OCI-LY1 (cell line): ENCODE results near the gene ATP9B.

Experiments used
- H2AFZ ChIP-seq: fragments of 200-600 bp; sonication (generic), shearing (Covaris generic); 2 replicates; pipeline ENCODE4 v1.6.0; 2014; ENCODE audit warnings: antibody characterized with exemption, mild to moderate bottlenecking, low read length
- H3F3A ChIP-seq: fragments of 200-600 bp; sonication (generic), shearing (Covaris generic); 2 replicates; pipeline ENCODE4 v1.6.0; 2014; ENCODE audit warnings: mild to moderate bottlenecking, antibody characterized with exemption, low read length, moderate library complexity; ENCODE audit not compliant: insufficient read depth
- H3K27ac ChIP-seq: fragments of 200-600 bp; sonication (generic); 2 replicates; pipeline ENCODE4 v1.5.1; 2014; ENCODE audit warnings: low read length, mixed run types, mild to moderate bottlenecking, low read depth; ENCODE audit not compliant: poor library complexity, severe bottlenecking
- H3K27me3 ChIP-seq: fragments of 200-600 bp; sonication (generic); 2 replicates; pipeline ENCODE4 v1.6.0; 2014; ENCODE audit warnings: antibody characterized with exemption, mild to moderate bottlenecking, low read length, moderate library complexity; ENCODE audit not compliant: insufficient read depth
- H3K36me3 ChIP-seq: fragments of 200-600 bp; sonication (generic); 2 replicates; pipeline ENCODE4 v1.6.1; 2014; ENCODE audit warnings: mild to moderate bottlenecking, antibody characterized with exemption, low read length, moderate library complexity, mixed read lengths; ENCODE audit not compliant: insufficient read depth
- H3K4me1 ChIP-seq: fragments of 200-600 bp; sonication (generic); 2 replicates; pipeline ENCODE4 v1.5.1; 2014; ENCODE audit warnings: mild to moderate bottlenecking, low read length, moderate library complexity; ENCODE audit not compliant: insufficient read depth, severe bottlenecking
- H3K4me2 ChIP-seq: fragments of 200-600 bp; sonication (generic), shearing (Covaris generic); 2 replicates; pipeline ENCODE4 v1.6.1; 2014; ENCODE audit warnings: low read length
- H3K4me3 ChIP-seq: fragments of 200-600 bp; sonication (generic); 2 replicates; pipeline ENCODE4 v1.5.1; 2014; ENCODE audit warnings: low read length, low read depth, mild to moderate bottlenecking, mixed read lengths; ENCODE audit not compliant: poor library complexity, severe bottlenecking
- H3K79me2 ChIP-seq: fragments of 200-600 bp; shearing (Covaris generic); 2 replicates; pipeline ENCODE4 v1.6.1; 2016; ENCODE audit warnings: mixed run types, low read length, mixed read lengths; ENCODE audit not compliant: insufficient read depth
- H3K9ac ChIP-seq: fragments of 200-600 bp; sonication (generic), shearing (Covaris generic); 2 replicates; pipeline ENCODE4 v1.6.1; 2014; ENCODE audit warnings: mild to moderate bottlenecking, low read length, mixed read lengths
- H3K9me2 ChIP-seq: fragments of 200-600 bp; sonication (generic), shearing (Covaris generic); 2 replicates; pipeline ENCODE4 v1.6.1; 2014; ENCODE audit warnings: low read depth, mild to moderate bottlenecking, low read length, mixed read lengths
- H3K9me3 ChIP-seq: fragments of 200-600 bp; shearing (Covaris generic); 2 replicates; pipeline ENCODE4 v1.6.1; 2014; ENCODE audit warnings: low read length, mixed read lengths
- H4K20me1 ChIP-seq: fragments of 200-600 bp; sonication (generic), shearing (Covaris generic); 2 replicates; pipeline ENCODE4 v1.6.0; 2016; ENCODE audit warnings: mild to moderate bottlenecking, low read length; ENCODE audit not compliant: insufficient read depth
- CTCF ChIP-seq: fragments of 200-600 bp; sonication (generic), shearing (Covaris generic); IDR thresholded peaks from 2 replicates; pipeline ENCODE4 v1.5.1; 2017; ENCODE audit warnings: mild to moderate bottlenecking, antibody characterized with exemption, low read length, moderate library complexity, mixed read lengths
- EZH2 ChIP-seq: fragments of 200-600 bp; sonication (generic), shearing (Covaris generic); IDR thresholded peaks from 2 replicates; pipeline ENCODE4 v1.8.0; 2017; ENCODE audit warnings: borderline replicate concordance, mixed run types, mild to moderate bottlenecking, antibody characterized with exemption, low read length, moderate library complexity, mixed read lengths

ATP9B gene

GRCh38 chr18:79396431-79397246 is 327.4 kb downstream of the ATP9B start:
- TF ChIP-seq CTCF: peak; percentile 30; the same call in 1 of the 2 replicates
- TF ChIP-seq EZH2: no peak
- Histone ChIP-seq H4K20me1 (no peaks in the 10 kb centered on the region), H3K9me2 (no peaks in the 10 kb centered on the region), H3K9ac (peak overlapping the region; percentile 94), H3K4me2 (peak overlapping the region; percentile 87), H3F3A (peaks cover 4% of the 10 kb centered on the region; the same call in 1 of the 2 replicates), H3K9me3 (no peaks in the 10 kb centered on the region), H3K27me3 (no peaks in the 10 kb centered on the region), H3K36me3 (peaks cover 33% of the 10 kb centered on the region), H2AFZ (no peak overlapping the region), H3K27ac (peak overlapping the region; percentile 94), H3K4me1 (peaks cover 42% of the 10 kb centered on the region), H3K79me2 (peaks cover 35% of the 10 kb centered on the region), H3K4me3 (peak overlapping the region; percentile 89)

- Histone ChIP-seq H3K4me3 (peak overlapping the region; percentile 89), H3K27ac (peak overlapping the region; percentile 94), H3K4me1 (peaks cover 49% of the 10 kb centered on the region), H2AFZ (no peak overlapping the region), H3K9ac (peak overlapping the region; percentile 94), H3F3A (peaks cover 4% of the 10 kb centered on the region; the same call in 1 of the 2 replicates), H3K27me3 (no peaks in the 10 kb centered on the region), H3K9me3 (no peaks in the 10 kb centered on the region), H3K4me2 (peak overlapping the region; percentile 87), H4K20me1 (no peaks in the 10 kb centered on the region), H3K36me3 (peaks cover 40% of the 10 kb centered on the region), H3K9me2 (no peaks in the 10 kb centered on the region), H3K79me2 (peaks cover 42% of the 10 kb centered on the region)
- TF ChIP-seq CTCF: no peak
- no peak for TF ChIP-seq EZH2
These were observed 328.1 kb downstream of the ATP9B start for GRCh38 chr18:79397247-79397829.

- Histone ChIP-seq H4K20me1 (no peaks in the 10 kb centered on the region), H3K9ac (peak overlapping the region; percentile 94), H3K4me1 (peaks cover 53% of the 10 kb centered on the region), H3K27ac (peak overlapping the region; percentile 94), H3K4me3 (peak overlapping the region; percentile 89), H3K9me2 (no peaks in the 10 kb centered on the region), H3K27me3 (no peaks in the 10 kb centered on the region), H3K9me3 (no peaks in the 10 kb centered on the region), H3F3A (no peaks in the 10 kb centered on the region), H3K79me2 (peaks cover 50% of the 10 kb centered on the region), H2AFZ (no peak overlapping the region), H3K4me2 (peak overlapping the region; percentile 87), H3K36me3 (peaks cover 41% of the 10 kb centered on the region)
- no peak for TF ChIP-seq EZH2
- no peak; the same call in 1 of the 2 replicates for TF ChIP-seq CTCF
These were observed 328.9 kb downstream of the ATP9B start for GRCh38 chr18:79397830-79398761.
